HepG2 (cell line): ENCODE measurements around the gene ZNF844. TPM values are rescaled to one million over a fixed set of nuclear protein-coding genes. Genes with fewer than 3 reads are reported as not detected.

Experiments used
- CBX5 ChIP-seq: sonication (generic); formaldehyde crosslinking; IDR thresholded peaks from 2 replicates; pipeline ENCODE4 v1.4.0; 2020; ENCODE audit warnings: missing genetic modification reagents, borderline replicate concordance
- ETV5 ChIP-seq: IDR thresholded peaks from 2 replicates; pipeline ENCODE4 v1.6.1; 2018; ENCODE audit warnings: missing biosample characterization, missing genetic modification reagents, inconsistent platforms, borderline replicate concordance
- GZF1 ChIP-seq: sonication (generic); formaldehyde crosslinking; IDR thresholded peaks from 2 replicates; pipeline ENCODE4 v1.5.1; 2020; ENCODE audit warnings: mild to moderate bottlenecking, missing genetic modification reagents
- HOXD1 ChIP-seq: sonication (generic); formaldehyde crosslinking; IDR thresholded peaks from 2 replicates; pipeline ENCODE4 v1.5.0; 2020; ENCODE audit warnings: missing genetic modification reagents
- KLF9 ChIP-seq: IDR thresholded peaks from 2 replicates; pipeline ENCODE4 v1.6.1; 2016; ENCODE audit warnings: low read depth
- MBNL3 ChIP-seq: fragments of 250-450 bp; sonication (Bioruptor Pico); conservative IDR thresholded peaks from 2 replicates; pipeline ENCODE4 v1.8.0; 2022; ENCODE audit warnings: mild to moderate bottlenecking, inconsistent platforms
- PHF21A ChIP-seq: sonication (generic); formaldehyde crosslinking; IDR thresholded peaks from 2 replicates; pipeline ENCODE4 v1.5.0; 2020; ENCODE audit warnings: mild to moderate bottlenecking, missing genetic modification reagents
- RXRA ChIP-seq: sonication (generic); formaldehyde crosslinking; IDR thresholded peaks from 2 replicates; pipeline ENCODE4 v1.5.1; 2020; ENCODE audit warnings: missing genetic modification reagents
- SNAI1 ChIP-seq: sonication (generic); formaldehyde crosslinking; IDR thresholded peaks from 2 replicates; pipeline ENCODE4 v1.5.0; 2020; ENCODE audit warnings: mild to moderate bottlenecking, missing genetic modification reagents, borderline replicate concordance
- ZFYVE20 ChIP-seq: sonication (generic); formaldehyde crosslinking; IDR thresholded peaks from 2 replicates; pipeline ENCODE4 v1.8.0; 2023; ENCODE audit warnings: low read depth, mild to moderate bottlenecking, moderate library complexity, missing genetic modification reagents, borderline replicate concordance
- ZNF251 ChIP-seq: sonication (generic); formaldehyde crosslinking; IDR thresholded peaks from 2 replicates; pipeline ENCODE4 v1.9.0; 2021; ENCODE audit warnings: mild to moderate bottlenecking, missing genetic modification reagents
- ZNF468 ChIP-seq: sonication (generic); formaldehyde crosslinking; IDR thresholded peaks from 2 replicates; pipeline ENCODE4 v1.8.0; 2022; ENCODE audit warnings: mild to moderate bottlenecking, moderate library complexity, missing genetic modification reagents
- ZNF562 ChIP-seq: sonication (generic); formaldehyde crosslinking; IDR thresholded peaks from 2 replicates; pipeline ENCODE4 v1.8.0; 2022; ENCODE audit warnings: missing genetic modification reagents, borderline replicate concordance
- polyA plus RNA-seq, 8 experiments: library from polyadenylated mRNA; depleted of rRNA in 3 of 8; stranded (reverse) in 7 of 8; unstranded in 1 of 8; fragments of >200 nt; fragmentation: Illumina TruSeq in 4 of 8; extraction: Trizol in 4 of 8; gene quantifications; 2 replicates each; pipeline versions ENCODE4 v1.2.1 to v1.2.3, GENCODE V29; 2011 to 2016; ENCODE audit warnings: low read depth in 4 of 8, missing spikeins in 1 of 8, mixed read lengths in 1 of 8; ENCODE audit not compliant: insufficient read depth in 1 of 8
- total RNA-seq, 5 experiments: library from RNA; depleted of rRNA; stranded (reverse); fragments of >200 nt; fragmentation: Illumina TruSeq; extraction: Trizol; gene quantifications; 2 replicates each; pipeline ENCODE4 v1.2.3, GENCODE V29; 2016; ENCODE audit warnings: low read depth in 1 of 5
- TF ChIP-seq, protein P1 (sequence below), 2 experiments: IDR thresholded peaks; 2 replicates each; pipeline ENCODE4 v1.6.1; 2011 to 2012; ENCODE audit warnings: low read length in 2 of 2, borderline replicate concordance in 1 of 2, low read depth in 1 of 2, mild to moderate bottlenecking in 1 of 2, moderate library complexity in 1 of 2
- TF ChIP-seq, protein P2 (sequence below), 2 experiments: sonication (generic) in 1 of 2; formaldehyde crosslinking in 1 of 2; IDR thresholded peaks; 2 replicates each; pipeline versions ENCODE4 v1.5.1 to v1.6.1; 2011 to 2020; ENCODE audit warnings: borderline replicate concordance in 1 of 2, low read depth in 1 of 2, low read length in 1 of 2, mild to moderate bottlenecking in 1 of 2, missing genetic modification reagents in 1 of 2, moderate library complexity in 1 of 2
- TF ChIP-seq, protein P3 (sequence below): sonication (generic); formaldehyde crosslinking; IDR thresholded peaks from 2 replicates; pipeline ENCODE4 v1.4.0; 2020; ENCODE audit warnings: missing genetic modification reagents
- TF ChIP-seq, protein P4 (sequence below): IDR thresholded peaks from 2 replicates; pipeline ENCODE4 v1.6.1; 2016; ENCODE audit warnings: mild to moderate bottlenecking, missing biosample characterization, missing genetic modification reagents

ZNF844 gene
- total and polyA plus RNA-seq, 2 of the 13 experiments (the other 11 are each of a cell fraction or from before 2014, with no cell fraction given) = 1.0 to 3.2 TPM

DNA sequence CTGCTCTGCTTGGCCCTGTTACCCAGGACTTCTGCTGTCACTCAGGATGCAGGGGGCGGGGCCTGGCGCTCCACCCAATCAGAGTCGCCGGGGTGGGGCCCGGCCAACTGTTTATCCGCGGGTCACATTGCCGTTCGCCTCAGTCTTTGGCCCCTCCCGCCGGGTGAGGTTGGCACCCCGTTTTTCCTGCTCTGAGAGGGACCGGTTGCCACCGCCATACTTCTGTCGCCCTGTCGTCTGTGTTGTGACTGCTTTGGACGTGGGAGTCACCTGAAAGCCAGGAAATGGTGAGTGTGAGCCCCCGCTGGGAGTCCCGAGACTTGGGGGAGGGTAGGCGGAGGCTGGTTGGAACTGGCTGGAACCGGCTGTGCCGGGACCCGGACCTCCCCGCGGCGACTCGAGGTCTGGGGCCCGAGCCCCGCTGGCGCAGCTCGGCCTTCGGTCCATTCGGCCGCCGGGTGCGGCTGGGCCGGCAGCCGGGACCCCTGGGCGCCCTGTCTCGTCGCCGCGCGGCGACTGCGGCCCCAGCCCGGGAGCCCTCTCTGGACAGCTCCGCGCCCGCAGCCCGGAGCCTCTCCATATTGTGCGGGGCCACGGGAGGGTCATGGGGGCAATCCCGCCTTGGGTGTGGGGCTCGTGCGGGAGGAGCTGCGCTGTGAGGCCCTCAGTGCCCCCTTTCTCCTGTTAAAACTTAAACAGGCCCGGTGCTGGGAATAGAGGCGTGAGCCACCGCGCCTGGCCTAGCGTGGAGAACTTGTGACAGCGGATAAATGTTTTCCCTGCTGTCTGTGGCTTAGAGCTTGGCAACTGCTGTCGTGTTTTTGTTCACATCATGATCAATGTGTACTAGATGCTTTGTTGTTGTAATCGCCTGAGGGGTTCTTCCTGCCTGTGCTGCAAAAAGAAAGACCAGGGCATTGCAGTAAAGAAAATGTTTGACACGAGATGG, at the start of gene ZNF844 (continued):
- TF ChIP-seq, protein P1, sequence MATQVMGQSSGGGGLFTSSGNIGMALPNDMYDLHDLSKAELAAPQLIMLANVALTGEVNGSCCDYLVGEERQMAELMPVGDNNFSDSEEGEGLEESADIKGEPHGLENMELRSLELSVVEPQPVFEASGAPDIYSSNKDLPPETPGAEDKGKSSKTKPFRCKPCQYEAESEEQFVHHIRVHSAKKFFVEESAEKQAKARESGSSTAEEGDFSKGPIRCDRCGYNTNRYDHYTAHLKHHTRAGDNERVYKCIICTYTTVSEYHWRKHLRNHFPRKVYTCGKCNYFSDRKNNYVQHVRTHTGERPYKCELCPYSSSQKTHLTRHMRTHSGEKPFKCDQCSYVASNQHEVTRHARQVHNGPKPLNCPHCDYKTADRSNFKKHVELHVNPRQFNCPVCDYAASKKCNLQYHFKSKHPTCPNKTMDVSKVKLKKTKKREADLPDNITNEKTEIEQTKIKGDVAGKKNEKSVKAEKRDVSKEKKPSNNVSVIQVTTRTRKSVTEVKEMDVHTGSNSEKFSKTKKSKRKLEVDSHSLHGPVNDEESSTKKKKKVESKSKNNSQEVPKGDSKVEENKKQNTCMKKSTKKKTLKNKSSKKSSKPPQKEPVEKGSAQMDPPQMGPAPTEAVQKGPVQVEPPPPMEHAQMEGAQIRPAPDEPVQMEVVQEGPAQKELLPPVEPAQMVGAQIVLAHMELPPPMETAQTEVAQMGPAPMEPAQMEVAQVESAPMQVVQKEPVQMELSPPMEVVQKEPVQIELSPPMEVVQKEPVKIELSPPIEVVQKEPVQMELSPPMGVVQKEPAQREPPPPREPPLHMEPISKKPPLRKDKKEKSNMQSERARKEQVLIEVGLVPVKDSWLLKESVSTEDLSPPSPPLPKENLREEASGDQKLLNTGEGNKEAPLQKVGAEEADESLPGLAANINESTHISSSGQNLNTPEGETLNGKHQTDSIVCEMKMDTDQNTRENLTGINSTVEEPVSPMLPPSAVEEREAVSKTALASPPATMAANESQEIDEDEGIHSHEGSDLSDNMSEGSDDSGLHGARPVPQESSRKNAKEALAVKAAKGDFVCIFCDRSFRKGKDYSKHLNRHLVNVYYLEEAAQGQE (IDR thresholded peaks at IDR 0.05; ENCODE audit: borderline replicate concordance in 1 of 2, low read depth in 1 of 2, low read length in 2 of 2) = no peak
- TF ChIP-seq MBNL3 (CRISPR knock-in tag) (no peak), KLF9 (CRISPR knock-in tag) (no peak), HOXD1 (CRISPR knock-in tag) (no peak), ZNF468 (no peak), RXRA (CRISPR knock-in tag) (no peak), PHF21A (CRISPR knock-in tag) (no peak), ETV5 (no peak), ZFYVE20 (CRISPR knock-in tag) (no peak), SNAI1 (CRISPR knock-in tag) (no peak), GZF1 (CRISPR knock-in tag) (no peak), ZNF251 (no peak), ZNF562 (CRISPR knock-in tag) (no peak), CBX5 (CRISPR knock-in tag) (no peak)
- TF ChIP-seq, protein P2, sequence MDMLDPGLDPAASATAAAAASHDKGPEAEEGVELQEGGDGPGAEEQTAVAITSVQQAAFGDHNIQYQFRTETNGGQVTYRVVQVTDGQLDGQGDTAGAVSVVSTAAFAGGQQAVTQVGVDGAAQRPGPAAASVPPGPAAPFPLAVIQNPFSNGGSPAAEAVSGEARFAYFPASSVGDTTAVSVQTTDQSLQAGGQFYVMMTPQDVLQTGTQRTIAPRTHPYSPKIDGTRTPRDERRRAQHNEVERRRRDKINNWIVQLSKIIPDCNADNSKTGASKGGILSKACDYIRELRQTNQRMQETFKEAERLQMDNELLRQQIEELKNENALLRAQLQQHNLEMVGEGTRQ (IDR thresholded peaks at IDR 0.05; ENCODE audit: low read depth, low read length) = no peak
- TF ChIP-seq, protein P2 (CRISPR knock-in tag; IDR thresholded peaks at IDR 0.05; ENCODE audit: borderline replicate concordance) = no peak
- TF ChIP-seq, protein P3, sequence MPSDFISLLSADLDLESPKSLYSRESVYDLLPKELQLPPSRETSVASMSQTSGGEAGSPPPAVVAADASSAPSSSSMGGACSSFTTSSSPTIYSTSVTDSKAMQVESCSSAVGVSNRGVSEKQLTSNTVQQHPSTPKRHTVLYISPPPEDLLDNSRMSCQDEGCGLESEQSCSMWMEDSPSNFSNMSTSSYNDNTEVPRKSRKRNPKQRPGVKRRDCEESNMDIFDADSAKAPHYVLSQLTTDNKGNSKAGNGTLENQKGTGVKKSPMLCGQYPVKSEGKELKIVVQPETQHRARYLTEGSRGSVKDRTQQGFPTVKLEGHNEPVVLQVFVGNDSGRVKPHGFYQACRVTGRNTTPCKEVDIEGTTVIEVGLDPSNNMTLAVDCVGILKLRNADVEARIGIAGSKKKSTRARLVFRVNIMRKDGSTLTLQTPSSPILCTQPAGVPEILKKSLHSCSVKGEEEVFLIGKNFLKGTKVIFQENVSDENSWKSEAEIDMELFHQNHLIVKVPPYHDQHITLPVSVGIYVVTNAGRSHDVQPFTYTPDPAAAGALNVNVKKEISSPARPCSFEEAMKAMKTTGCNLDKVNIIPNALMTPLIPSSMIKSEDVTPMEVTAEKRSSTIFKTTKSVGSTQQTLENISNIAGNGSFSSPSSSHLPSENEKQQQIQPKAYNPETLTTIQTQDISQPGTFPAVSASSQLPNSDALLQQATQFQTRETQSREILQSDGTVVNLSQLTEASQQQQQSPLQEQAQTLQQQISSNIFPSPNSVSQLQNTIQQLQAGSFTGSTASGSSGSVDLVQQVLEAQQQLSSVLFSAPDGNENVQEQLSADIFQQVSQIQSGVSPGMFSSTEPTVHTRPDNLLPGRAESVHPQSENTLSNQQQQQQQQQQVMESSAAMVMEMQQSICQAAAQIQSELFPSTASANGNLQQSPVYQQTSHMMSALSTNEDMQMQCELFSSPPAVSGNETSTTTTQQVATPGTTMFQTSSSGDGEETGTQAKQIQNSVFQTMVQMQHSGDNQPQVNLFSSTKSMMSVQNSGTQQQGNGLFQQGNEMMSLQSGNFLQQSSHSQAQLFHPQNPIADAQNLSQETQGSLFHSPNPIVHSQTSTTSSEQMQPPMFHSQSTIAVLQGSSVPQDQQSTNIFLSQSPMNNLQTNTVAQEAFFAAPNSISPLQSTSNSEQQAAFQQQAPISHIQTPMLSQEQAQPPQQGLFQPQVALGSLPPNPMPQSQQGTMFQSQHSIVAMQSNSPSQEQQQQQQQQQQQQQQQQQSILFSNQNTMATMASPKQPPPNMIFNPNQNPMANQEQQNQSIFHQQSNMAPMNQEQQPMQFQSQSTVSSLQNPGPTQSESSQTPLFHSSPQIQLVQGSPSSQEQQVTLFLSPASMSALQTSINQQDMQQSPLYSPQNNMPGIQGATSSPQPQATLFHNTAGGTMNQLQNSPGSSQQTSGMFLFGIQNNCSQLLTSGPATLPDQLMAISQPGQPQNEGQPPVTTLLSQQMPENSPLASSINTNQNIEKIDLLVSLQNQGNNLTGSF = no peak
- TF ChIP-seq, protein P4, sequence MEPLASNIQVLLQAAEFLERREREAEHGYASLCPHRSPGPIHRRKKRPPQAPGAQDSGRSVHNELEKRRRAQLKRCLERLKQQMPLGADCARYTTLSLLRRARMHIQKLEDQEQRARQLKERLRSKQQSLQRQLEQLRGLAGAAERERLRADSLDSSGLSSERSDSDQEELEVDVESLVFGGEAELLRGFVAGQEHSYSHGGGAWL (CRISPR knock-in tag) = no peak
